ENCODE results near the gene FBL.

DNA sequence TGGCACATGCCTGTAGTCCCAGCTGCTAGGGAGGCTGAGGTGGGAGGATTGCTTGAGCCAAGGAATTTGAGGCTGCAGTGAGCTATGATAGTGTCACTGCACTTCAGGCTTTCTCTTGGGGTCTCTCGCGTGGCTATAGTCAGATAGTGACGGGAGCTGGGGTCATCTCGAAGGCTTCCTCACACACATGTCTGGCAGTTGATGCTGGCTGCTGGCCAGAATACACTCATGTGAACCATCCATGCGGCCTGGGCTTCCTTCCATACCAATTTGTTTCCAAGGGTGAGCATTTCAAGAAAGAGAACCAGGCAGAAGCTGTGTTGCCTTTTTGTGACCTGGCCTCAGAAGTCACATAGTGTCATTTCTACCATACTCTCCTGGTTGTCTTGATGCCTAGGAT lies 41.1 kb downstream of the FBL start:
- TF ChIP-seq CTCF (IDR thresholded peaks at IDR 0.05), result no peak
- no peak for TF ChIP-seq EZH2 (IDR thresholded peaks at IDR 0.05; ENCODE audit: borderline replicate concordance, insufficient read depth, low read depth, low read length, poor library complexity, severe bottlenecking)

All from B cell (primary cell).